Measurements from ENCODE around the gene EIF3I. TPM values are rescaled to one million over a fixed set of nuclear protein-coding genes. Genes with fewer than 3 reads are reported as not detected.

EIF3I gene
- total RNA-seq, 6 experiments from 2014 or later: 279 to 313 (median 285) TPM

DNA sequence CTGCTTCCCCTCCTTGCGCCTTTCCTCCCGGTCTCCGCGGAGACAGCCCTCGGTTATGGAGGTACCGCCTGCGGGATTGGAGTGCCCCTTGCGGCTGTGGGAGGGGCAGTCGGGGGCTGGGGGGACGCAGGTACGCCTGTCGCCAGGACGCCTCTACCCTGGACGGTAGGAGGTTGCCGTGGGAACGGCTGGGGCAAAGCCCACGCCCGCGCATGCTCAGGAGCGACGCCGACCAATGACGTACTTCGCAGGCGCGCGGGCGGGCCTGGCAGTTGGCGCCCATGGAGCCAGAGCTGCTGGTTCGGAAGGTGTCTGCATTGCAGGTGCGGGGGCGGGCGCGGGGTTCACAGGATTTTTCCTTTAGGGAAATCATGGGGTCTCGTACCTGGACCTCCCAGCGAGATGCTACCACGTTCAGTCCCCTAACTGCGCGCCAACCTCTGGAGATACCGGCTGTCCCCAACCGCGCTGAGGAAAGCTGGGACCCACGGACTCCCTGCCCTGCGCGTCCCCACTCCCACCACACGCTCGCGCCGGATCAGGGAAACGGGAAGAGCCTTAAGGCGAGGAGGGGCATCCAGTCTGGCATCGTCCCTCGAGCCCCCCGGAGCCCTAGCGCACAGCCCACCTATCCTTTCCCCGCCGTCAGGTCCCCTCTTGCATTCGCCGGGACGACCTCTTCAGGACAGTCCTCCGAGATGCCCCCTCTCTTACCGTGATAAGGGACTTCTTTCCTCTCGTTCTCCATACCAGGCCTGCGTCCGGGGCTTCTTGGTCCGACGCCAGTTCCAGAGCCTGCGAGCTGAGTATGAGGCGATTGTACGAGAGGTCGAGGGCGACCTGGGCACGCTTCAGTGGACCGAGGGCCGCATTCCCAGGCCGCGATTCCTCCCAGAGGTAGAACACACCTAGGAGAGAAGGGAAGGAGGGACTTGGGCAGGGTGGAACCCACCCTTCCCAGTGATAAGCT lies 16.5 kb upstream of the EIF3I start, which contains the start of gene IQCC:
TSS of gene IQCC (plus strand) at position 271 of the 970 bp plus-strand sequence. CDS start at position 282, 11 bp downstream.
- peak; percentile 67 for DNase-seq
- Mint-ChIP-seq H3K27ac (peak within 1 kb of the TSS; percentile 86), H3K4me1 (ENCODE audit: low read depth) (peaks cover 39% of the 10 kb centered on the region)

DNA sequence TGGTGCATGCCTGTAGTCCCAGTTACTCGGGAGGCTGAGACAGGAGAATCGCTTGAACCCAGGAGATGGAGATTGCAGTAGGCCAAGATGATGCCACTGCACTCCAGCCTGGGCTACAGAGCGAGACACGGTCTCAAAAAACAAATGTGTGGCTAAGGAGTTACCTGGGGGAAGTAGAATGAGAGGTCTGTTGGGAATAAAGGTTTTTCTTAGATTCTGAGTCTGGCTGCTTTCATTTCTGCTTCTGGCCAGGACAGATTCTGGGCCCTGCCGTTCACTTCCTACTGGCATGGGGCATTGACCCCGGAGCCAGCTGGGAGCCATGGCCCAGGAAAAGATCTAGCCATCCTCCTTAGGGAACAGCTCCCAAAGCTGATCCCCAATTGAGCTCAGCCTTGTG lies 13.7 kb upstream of the EIF3I start:
- TF ChIP-seq, protein P1, sequence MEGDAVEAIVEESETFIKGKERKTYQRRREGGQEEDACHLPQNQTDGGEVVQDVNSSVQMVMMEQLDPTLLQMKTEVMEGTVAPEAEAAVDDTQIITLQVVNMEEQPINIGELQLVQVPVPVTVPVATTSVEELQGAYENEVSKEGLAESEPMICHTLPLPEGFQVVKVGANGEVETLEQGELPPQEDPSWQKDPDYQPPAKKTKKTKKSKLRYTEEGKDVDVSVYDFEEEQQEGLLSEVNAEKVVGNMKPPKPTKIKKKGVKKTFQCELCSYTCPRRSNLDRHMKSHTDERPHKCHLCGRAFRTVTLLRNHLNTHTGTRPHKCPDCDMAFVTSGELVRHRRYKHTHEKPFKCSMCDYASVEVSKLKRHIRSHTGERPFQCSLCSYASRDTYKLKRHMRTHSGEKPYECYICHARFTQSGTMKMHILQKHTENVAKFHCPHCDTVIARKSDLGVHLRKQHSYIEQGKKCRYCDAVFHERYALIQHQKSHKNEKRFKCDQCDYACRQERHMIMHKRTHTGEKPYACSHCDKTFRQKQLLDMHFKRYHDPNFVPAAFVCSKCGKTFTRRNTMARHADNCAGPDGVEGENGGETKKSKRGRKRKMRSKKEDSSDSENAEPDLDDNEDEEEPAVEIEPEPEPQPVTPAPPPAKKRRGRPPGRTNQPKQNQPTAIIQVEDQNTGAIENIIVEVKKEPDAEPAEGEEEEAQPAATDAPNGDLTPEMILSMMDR (IDR thresholded peaks at IDR 0.05): no peak
- no peak for DNase-seq
- peaks cover 20% of the 10 kb centered on the region for H3K4me1 Mint-ChIP-seq (ENCODE audit: low read depth)
- H3K4me3 Mint-ChIP-seq: no peak overlapping the region
- H3K9me3 Mint-ChIP-seq: no peaks in the 10 kb centered on the region
- peak overlapping the region; percentile 59 for H3K27ac Mint-ChIP-seq
- peaks cover 1% of the 10 kb centered on the region for H3K27me3 Mint-ChIP-seq (ENCODE audit: insufficient read depth)
- H3K36me3 Mint-ChIP-seq (ENCODE audit: low read depth): peaks cover 7% of the 10 kb centered on the region; the same call in 1 of the 2 replicates

More for the DNA sequence above, 16.5 kb upstream of the EIF3I start, which contains the start of gene IQCC:
- peaks cover 7% of the 10 kb centered on the region; the same call in 1 of the 2 replicates for H3K36me3 Mint-ChIP-seq (ENCODE audit: low read depth)
- peak within 1 kb of the TSS; percentile 90 for H3K4me3 Mint-ChIP-seq
- H3K9me3 Mint-ChIP-seq: no peaks in the 10 kb centered on the region
- TF ChIP-seq, protein P1 (IDR thresholded peaks at IDR 0.05): peak; percentile 22; the same call in 1 of the 2 replicates
- peaks cover 1% of the 10 kb centered on the region for H3K27me3 Mint-ChIP-seq (ENCODE audit: insufficient read depth)

DNA sequence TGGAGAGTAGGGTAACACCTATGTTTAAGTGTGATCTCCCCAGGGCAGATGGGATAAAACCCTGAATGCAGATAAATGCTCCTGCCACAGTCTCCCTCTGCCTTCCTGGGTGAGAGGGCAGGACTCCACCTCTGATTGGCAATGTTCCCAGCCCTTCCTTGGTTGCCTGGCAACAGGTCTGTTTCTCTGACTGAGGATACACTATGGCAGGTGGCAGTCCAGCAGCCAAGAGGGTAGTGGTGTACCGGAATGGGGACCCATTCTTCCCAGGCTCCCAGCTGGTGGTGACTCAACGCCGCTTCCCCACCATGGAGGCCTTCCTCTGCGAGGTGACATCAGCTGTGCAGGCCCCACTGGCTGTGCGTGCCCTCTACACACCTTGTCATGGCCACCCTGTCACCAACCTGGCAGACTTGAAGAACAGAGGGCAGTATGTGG lies 13.3 kb upstream of the EIF3I start, which contains the start of gene DCDC2B:
TSS of gene DCDC2B (plus strand) at position 199 of the 438 bp plus-strand sequence. CDS start at position 204, 5 bp downstream.
- DNase-seq: peak; percentile 39
- Mint-ChIP-seq H3K9me3 (no peaks in the 10 kb centered on the region), H3K27ac (peak within 1 kb of the TSS; percentile 59), H3K36me3 (ENCODE audit: low read depth) (peaks cover 7% of the 10 kb centered on the region; the same call in 1 of the 2 replicates), H3K4me1 (ENCODE audit: low read depth) (peaks cover 16% of the 10 kb centered on the region), H3K27me3 (ENCODE audit: insufficient read depth) (peaks cover 1% of the 10 kb centered on the region), H3K4me3 (no peak within 1 kb of the TSS; the same call in 1 of the 2 replicates)
- TF ChIP-seq, protein P1 (IDR thresholded peaks at IDR 0.05): no peak

DNA sequence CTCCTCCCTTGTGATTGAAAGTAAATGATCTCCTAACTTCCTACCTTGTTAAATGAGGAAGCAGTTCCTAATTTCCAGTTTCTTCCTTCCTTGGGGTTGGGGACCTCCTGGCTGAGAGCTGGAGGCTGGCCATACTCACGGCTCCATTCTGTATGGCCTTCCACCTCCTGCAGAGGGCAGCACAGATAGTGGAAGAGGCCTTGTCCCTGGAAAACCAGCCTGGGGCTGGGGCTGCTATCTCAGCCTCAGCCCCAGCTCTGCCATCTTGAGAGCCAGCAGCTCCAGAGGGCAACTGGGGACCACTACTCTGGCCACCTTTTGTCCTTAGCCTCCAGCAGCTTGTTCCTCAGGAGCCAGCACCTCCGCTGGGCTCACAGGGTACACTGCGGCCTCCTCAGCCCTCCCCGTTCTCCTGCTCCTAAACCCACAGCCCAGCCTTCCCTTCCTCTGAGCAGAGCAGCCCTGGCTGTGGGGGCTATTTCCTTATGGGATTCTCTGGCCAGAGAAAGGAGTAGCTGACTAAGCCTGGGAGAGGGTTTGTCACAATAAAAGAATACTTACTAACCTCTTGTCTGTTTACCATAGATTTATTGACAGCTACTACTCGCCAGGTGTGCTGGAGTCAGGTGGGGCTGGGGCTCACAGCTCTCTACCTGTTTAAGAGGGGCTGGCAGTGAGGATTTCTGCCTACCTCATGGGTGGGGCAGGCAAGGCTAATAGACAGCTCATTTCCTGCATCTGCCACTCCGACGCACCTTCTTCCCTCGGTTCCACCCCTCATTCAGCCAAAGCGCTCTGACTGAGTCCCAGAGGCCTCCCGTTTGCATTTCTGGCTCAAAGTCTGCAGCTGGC lies 6.4 kb upstream of the EIF3I start:
- Mint-ChIP-seq H3K36me3 (ENCODE audit: low read depth) (peaks cover 19% of the 10 kb centered on the region; the same call in 1 of the 2 replicates), H3K9me3 (no peaks in the 10 kb centered on the region), H3K27me3 (ENCODE audit: insufficient read depth) (no peaks in the 10 kb centered on the region), H3K27ac (no peak overlapping the region), H3K4me3 (no peak overlapping the region), H3K4me1 (ENCODE audit: low read depth) (peaks cover 16% of the 10 kb centered on the region)
- TF ChIP-seq, protein P1 (IDR thresholded peaks at IDR 0.05): peak; percentile 86
- DNase-seq: peak; percentile 49

DNA sequence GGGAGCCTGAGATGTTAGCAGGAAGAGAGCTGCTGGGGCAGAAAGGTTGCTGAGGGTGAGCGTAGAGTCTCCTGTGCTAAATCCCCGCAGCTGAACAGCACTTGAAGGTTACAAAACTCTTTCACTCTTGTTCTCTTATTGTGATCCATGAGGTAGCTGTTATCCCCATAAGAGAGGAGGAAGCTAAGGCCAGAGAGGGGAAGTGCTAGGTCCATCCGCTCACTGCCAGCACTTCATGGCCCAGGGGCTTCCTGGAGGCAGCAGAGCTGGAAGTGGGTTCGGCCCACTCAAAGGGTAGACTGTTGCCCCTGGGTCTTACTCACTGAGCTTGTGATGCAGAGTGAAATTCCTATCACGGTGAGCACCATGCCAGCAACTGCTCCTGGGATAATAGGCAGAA lies 5.6 kb upstream of the EIF3I start:
- Mint-ChIP-seq H3K27me3 (ENCODE audit: insufficient read depth) (no peaks in the 10 kb centered on the region; the same call in 1 of the 2 replicates), H3K36me3 (ENCODE audit: low read depth) (peaks cover 19% of the 10 kb centered on the region; the same call in 1 of the 2 replicates), H3K4me1 (ENCODE audit: low read depth) (peaks cover 23% of the 10 kb centered on the region), H3K4me3 (no peak overlapping the region), H3K9me3 (no peaks in the 10 kb centered on the region), H3K27ac (no peak overlapping the region)
- TF ChIP-seq, protein P1 (IDR thresholded peaks at IDR 0.05): no peak
- DNase-seq: no peak
